Pons (tissue), 1 donor: ENCODE data around the gene SREBF1.

Experiments
- DNase-seq: peaks from one replicate; pipeline ENCODE4 v3.0.0-alpha.2; 2016; ENCODE audit warnings: low spot score

The SREBF1 gene

DNA sequence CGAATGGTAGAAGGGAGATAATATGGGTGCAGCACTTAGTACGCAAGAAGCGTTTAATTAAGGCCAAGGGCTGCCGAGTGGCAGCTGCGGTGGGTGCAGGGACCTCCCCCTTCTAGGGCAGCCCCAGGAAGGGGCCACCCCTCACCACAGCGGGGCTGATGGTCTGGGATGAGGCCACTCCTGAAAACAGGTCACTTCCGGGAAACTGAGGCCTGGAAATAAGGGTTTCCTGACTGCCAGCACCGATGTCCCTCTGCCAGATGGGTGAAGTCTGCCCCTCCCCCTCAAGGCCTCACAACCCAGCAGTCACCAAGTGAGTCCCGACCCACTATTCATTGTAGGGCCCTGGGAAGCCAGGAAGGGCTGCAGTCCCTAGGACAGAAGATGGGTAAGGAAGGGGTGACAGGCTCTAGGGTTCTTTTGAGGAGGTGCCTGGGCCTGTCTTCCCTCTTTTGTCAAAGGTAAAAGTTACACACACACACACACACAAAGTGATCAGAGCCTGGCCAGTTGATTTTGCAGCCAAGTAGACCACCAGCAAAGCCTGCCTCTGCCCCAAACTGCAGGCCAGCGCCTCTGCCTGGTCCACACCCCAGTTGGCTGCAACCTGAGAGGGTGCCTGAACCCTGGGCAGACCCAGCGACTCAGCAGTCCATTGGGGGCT is 12.5 kb downstream of the SREBF1 start:
- peak; percentile 48 for DNase-seq

DNA sequence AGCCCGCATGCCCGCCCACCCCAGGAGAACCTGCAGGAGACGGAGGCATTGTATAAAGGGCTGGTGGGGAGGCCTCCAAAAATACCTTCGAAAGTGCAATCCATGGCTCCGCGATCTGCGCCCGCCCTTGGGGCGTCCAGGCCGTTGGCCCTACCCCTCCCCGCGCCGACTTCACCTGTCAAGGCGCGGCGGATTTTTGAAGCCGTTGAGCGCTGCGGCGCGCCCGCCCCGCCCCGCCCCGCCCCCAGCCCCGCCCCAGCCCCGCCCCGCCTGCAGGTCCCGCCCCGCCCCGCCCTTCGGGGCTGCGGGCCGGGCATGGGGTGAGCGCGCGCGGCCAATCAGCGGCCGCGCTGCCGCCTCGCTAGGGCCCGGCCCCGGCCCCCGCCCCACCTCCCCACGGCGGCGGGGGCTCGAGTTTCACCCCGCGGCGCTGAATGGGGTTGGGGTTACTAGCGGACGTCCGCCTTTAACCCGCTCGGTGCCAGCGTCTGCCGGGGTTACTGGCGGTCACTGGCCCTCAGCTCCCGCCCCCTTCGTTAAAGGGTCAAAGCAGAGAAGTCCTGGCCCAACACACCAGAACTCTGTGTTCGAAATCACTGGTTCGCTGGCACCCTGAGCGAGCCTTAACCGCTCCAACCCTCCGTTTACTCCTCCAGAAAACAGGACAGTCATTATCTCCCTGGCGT is 13.2 kb downstream of the SREBF1 start:
- DNase-seq, result peak; percentile 91

DNA sequence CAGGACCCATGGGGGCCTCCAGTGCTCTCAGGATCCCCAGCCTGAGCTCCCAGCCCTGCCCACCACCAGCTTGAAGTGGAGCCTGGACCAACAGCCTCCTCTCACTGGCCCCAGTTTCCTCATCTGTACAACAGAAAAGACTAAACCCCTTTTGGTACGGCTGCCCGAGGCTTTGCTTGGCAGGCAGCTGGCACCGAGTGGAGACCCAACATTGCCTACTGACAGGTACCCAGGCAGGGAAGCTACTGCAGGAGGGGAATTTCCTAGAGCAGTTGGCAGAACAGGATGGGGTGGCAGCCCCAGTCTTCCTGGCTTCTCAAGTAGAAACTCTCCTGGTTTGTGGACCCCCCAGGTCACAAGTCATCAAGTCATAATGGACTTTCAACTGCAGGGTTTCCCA is 14.2 kb downstream of the SREBF1 start:
- DNase-seq, result no peak

DNA sequence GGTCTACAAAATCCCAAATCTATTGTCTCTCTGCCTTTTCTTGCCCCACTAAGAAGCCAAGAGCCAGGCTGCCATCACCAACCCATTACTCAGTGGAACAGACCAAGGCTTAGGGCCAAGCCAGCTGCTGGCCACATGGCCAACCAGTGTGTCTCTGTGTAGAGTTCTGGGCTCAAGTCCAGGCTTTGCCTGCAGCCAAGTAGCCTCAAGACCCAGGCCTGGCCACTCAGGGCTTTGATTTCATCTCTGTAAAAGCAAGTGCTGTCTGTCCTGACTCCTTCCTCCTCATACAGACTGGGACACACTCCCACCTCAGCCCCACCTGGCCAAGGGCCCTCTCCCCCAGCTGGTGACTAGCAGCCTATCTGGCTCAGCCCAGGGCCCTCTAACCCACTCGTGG is 14.6 kb downstream of the SREBF1 start:
- DNase-seq, result peak; percentile 98

DNA sequence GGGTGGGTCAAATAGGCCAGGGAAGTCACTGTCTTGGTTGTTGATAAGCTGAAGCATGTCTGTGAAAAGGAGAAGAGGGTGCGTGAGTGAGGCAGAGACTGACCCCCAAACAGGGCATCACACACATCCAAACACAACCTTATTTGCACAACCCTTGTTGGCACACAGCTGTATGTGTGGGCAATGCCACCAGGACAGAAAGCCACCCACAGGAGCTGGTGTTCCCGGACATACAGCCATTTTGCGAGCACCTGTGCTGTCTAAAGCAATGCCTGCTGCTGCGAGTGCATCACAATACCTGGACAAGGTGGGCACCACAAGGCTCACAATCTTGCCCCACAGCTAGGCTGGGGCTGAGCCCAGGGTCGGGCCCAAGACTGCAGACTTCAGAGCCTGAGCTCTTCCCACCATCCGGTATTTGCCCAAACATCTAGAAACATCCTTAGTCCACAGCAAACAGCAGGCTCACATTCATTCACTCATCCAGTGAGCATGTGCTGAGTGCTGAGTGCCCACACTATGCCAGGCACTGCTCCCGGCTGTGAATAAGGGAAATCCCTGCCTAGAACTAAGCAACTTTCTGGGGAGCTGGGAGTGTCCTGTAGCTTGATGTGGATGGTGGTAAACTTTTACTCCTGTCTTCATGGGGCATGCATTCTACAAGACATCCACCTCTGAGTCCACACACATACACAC is 16.2 kb downstream of the SREBF1 start:
- peak; percentile 70 for DNase-seq

DNA sequence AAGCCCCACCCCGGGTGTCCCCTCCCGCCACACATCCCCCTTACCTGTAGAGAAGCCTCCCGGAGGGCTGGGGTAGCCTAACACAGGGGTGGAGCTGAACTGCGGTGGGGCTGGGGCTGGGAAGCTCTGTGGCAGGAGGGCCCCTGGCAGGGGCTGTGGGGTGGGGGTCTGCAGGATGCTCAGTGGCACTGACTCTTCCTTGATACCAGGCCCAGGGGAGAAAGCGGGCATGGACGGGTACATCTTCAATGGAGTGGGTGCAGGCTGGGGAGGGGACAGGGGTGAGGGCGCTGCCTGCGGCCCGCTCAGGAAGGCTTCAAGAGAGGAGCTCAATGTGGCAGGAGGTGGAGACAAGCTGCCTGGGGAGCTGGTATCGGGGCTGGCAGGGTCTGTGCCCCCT is 16.7 kb downstream of the SREBF1 start:
- no peak for DNase-seq

DNA sequence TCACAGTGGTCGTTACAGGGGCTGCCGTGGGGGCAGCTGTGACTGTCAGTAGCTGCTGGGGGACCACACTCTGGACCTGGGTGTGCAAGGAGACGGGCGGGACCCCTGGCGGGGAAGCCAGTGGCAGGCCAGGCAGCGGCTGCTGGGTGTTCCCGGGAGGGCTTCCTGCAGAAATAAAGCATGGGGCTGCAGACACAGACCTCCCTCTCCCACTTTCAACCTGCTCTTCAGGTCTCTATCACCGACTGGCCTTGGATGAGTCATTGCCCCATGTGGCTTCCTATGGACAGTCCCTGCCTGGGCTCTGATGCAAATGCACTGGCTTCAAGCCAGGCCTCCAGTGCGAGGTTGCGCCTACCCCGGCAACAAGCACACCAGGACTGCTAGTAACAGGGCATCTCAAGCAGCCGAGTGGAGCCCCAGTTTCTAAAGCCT is 17.2 kb downstream of the SREBF1 start:
- peak; percentile 74 for DNase-seq

DNA sequence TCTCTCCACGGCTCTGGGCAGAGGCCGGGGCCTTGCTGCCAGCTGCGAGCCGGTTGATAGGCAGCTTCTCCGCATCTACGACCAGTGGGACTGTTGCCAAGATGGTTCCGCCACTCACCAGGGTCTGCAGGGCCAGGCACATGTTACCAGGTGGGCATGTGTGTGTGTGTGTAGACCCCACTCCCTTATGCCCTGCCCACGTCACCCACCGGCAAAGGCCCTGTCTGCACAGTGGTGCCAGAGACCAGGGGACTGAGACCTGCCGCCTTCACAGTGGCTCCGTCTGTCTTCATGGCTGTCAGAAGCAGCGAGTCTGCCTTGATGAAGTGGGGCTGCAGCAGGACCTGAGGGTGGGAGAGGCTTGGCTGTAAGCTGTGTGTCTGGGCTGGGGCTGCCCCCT is 17.7 kb downstream of the SREBF1 start:
- no peak for DNase-seq

DNA sequence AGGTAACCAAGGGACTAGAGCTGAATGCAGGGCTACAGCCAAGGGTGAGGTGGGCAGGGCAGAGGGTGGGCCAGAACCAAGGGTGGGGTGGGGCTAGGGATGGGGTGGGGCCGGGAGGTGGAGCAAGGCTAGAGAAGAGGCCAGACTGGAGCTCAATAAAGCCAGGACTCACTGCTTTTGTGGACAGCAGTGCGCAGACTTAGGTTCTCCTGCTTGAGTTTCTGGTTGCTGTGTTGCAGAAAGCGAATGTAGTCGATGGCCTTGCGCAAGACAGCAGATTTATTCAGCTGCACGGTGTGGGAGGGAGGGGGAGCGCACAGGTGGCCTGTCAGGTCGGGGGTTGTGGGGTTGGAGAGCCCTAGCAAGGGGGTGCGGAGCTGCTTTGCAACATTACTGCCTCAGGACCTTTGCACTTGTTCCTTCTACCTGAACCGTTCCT is 18.7 kb downstream of the SREBF1 start:
- no peak for DNase-seq

DNA sequence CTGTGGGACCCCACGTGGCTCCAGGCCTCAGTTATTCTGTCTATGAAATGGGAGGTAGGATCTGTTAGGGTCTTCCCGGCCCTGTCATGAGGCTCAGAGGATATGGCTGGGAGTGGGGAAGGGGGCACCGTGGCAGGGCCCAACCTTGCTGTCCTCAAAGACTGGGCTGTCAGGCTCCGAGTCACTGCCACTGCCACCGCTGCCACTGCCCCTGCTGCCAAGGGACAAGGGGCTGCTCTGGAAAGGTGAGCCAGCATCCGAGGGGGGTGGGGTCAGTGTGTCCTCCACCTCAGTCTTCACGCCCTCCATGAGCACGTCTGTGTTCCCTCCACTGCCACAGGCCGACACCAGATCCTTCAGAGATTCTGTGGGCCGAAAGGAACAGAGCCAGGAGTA is 19.2 kb downstream of the SREBF1 start:
- no peak for DNase-seq

DNA sequence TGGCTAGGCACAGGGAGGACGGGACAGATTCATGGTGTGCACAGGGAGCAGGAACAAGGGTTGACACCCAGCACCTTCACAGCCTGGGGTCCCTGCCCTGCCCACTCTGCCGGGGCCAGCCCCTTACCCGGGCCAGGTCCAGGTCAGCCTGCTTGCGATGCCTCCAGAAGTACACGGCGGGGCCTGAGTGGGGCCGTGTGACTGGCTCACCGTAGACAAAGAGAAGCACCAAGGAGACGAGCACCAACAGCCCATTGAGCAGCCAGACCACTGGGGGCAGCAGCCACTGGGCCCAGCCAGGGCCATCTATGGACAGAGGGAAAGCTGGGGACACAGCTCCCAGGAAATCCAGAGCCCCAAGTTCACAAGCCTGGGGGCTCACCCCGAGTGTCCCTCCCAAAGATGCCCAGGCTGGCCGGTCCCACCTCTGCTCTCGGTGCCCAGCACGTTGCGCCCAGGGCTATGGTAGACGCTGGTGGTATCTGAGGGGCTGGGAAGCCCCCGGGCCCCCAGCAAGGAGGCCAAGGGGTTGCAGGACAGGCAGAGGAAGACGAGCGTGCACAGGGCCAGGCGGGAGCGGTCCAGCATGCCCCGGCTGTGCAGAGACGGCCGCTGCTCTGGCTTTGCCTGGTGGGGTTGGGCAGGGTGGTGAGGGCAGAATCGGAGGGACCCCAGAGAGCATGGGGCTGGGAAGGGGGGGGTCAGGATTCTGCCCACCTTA is 19.8 kb downstream of the SREBF1 start:
- no peak for DNase-seq

DNA sequence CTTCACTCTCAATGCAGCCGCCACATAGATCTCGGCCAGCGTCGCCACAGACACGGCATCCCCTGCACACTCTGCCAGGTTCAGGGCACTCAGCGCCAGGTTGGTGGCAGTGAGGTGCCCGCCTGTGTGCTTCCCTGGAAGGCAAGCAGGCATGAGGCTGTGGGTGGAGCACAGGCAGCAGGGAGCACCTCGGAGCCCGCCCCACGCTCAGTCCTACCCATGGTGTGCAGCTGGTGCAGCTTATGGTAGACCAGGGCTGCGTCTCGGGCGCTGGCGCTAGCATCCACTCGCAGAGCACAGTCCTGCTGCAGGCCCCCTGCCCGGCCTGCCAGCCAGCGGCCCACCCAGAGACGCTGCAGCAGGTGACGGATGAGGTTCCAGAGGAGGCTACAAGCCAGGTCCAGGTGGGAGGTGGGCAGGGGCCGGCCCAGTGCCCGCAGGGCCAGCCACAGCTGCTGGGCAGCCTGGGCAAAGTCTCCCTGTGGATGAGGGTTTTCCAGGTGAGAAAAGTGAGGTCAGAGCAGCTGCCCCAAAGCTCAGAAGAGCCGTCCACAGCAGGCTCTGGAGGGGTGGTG is 20.5 kb downstream of the SREBF1 start:
- DNase-seq, result no peak

DNA sequence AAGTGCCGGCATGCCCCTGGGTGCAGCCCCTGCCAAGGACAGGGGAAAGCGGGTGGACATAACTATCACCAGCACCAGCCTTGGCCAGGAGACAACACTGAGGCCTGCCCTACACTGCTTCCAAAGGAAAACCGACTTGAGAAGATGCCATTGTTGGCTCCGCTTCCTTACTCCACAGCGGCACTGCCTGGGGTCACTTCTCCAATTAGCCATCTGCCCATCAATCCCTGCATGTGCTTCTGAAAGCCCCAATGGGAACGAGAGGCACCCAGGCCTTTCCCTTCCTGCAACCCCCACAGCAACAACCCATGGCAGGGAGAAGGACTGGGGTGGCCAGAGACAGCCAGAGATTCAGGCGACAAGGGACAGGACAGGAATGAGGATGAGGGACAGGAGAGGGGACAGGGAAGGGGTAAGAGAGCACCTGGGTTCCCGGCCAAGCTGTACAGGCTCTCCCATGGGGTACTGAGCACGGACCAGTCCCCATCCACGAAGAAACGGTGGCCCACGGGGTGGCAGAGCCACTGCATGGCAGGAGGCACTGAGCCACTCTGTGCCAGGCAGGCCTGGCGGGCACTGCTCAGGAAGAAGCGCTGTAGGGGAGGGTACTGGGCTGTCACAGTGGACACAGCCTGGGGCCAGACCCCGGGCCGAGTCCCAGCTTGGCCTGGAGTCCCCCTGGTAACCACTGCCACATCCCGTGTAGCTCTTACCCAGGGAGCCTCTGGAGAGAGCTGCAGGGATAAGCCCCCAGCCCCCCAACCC is 21.2 kb downstream of the SREBF1 start:
- peak; percentile 56 for DNase-seq

DNA sequence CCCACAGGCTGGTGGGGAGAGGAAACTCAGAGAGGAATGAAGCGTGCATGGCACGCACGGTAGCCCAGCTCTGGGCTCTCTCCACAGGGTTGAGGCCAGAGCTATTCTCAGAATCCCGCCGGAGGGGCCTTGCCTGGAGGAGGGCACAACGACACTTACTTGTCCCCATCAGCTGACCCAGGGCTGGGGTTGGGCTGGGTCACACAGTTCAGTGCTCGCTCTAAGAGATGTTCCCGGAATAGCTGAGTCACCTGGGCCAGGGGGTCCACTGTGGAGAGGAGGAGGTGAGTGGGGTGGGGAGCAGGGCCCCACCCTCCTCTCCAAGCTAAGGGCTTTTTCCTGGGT is 21.8 kb downstream of the SREBF1 start:
- DNase-seq, result no peak

DNA sequence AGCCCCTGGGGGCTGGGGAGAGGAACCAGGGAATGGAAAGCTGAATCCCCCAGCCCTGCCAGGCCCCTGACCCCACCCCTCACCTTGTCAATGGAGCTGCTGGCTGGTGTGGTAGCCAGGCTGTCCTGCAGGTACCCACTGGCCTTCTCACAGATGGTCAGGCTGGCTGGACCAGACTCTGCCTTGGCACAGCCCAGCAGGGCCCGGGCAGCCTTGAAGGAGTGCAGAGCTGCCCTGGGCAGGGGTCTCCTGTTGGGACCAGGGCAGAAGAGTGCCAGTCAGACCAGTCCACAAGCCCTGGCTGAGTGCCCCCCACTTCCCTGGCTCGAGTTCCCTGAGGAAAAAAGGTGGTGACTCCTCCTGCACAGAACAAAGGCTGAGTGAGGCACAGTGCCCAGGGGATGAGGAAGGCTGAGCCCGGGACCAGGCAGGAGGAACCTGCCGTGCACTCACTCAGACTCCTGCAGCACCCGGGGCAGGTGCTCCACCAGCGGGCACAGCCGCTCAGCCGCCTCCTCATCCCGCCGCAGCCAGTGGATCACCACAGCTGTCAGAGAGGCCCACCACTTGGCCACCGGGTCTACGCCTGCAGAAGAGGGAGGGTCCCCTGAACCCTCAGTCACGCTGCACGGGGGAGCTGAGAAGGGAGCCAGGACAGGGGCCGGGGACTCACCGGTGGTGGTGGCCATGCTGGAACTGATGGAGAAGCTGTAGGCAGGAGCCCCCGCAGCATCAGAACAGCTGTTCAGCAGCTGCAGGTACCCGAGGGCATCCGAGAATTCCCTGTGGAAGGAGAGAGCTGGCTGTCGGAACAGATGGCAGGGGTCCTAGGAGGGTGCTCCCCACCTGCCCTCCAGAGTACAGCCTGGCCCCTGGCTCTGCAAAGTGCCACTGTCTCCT is 22.4 kb downstream of the SREBF1 start:
- no peak for DNase-seq

DNA sequence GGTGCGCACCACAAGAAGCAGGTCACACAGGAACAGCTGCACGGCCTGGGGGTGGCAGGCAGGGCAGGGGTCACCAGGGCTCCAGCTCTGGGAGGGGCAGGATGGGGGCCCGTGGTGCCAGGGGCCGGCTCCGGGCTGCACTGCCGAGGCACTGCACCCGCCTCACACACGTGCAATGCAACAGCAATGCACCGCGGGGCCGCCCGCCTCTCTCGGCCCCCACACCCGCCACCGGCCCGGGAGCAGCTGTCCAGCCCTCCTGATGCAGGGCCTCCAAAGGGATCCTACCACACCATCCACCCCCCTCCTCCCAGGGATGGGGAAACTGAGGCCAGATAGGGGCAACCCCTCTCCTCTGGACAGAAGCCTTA is 23.1 kb downstream of the SREBF1 start:
- DNase-seq, result no peak

DNA sequence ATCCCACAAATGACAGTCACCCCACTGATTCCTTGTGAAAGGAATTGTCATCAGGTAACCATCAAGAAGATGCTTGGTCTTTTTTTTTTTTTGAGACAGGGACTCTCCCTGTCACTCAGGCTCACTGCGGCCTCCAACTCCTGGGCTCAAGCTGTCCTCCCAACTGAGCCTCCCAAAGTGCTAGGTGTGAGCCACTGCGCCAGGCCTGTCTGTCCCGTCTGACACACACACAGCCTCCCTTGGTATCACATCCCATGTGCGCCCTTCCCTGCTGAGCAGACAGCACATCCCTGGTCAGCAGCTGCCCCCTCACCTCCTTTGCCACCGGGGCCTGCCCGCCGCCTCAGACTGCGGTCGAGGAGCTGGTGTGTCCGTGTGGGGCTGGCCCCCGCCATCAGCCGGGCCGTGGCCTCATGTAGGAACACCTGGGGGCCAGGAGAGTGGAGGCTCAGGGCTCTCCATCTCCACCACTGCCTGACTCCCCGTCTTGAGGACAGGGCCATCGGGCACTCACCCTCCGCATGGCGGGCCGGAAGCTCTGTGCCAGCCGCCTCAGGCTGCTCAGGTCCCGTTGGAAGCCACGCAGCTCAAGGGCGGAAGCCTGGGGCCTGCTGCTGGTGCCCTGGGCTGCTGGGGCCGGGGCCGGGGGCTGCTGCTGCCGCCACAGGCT is 23.6 kb downstream of the SREBF1 start:
- DNase-seq, result no peak

DNA sequence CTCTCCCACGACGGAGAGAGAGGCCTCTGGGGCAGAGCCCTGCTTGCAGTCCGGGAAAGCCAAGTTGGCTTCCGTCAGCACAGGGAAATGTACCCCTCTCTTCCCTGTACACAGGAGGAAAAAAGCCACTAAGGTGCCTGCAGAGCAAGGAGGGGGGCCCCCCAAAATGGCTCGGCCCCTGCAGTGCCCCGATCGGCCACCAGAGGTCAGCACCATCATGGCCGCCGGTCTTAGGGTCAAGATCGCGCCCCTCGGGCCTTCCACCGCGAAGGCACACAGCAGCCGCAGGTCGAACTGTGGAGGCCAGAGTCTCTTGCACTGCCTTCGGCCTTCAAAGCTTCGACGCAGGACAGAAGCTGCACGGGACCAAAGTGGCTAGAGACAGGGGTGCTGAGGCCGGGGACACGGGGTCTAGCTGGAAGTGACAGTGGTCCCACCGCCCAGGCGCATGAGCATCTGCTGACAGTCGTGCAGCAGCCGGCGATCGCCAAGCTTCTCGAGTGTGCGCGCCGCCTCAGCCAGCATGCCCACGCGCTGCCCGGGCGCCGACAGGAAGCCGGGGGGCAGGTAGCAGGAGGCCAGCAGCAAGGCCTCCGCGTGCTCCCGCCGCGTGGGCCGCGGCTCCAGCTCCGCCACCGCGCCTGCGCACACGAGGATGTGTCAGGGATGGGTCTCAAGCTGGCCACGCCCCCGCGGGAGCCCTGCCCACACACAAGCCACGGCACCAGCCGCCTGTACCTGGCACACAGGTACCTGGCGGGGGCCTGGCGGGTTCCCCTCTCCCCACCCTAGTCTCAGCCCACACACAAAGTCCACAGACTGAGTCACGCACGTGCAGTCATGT is 24.4 kb downstream of the SREBF1 start:
- DNase-seq, result peak; percentile 50
